Measurements from ENCODE around the gene HS2ST1.

The HS2ST1 gene

GRCh38 chr1:87074001-87074795 is 159.8 kb downstream of the HS2ST1 start:
- DNase-seq, result no peak

- no peak for DNase-seq
Observed at GRCh38 chr1:87077959-87078639, 163.7 kb downstream of the HS2ST1 start.

- peak in 1 of 2 experiments; percentile 37 for DNase-seq
Observed at GRCh38 chr1:87084244-87084836, 169.9 kb downstream of the HS2ST1 start.

- no peak for DNase-seq
Observed at GRCh38 chr1:87086120-87086519, 171.7 kb downstream of the HS2ST1 start.

DNA sequence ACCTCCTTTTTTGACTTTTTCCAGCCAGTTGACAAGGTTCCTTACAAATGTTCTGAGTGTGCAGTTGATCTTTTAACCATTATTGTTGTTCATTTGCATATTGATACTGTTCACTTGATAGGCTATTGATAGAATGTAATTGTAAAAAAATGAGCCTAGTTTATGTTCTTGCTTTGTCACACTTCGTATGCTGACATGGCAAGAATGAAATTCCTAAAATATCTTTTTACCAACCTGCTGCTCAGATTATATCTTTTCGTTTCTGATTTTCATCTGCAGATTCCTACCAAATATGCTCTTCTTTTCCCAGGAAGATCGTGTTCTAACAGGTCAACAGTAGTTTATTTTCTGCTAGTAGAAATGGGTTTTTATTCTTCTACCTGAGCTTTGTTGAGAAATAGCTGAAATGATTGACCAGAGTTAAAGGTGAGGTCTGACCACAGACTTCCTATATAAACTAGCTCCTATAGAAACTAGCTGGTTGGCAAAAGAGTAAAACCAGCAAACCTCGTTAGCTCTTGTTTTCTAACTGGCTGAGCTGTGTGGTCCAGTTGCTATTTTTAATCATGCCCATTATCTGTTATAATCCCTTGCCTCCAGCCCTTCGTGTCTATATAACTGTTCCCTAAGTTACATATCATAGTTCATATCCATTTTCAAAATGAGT is 174.8 kb downstream of the HS2ST1 start:
- DNase-seq, result no peak

DNA sequence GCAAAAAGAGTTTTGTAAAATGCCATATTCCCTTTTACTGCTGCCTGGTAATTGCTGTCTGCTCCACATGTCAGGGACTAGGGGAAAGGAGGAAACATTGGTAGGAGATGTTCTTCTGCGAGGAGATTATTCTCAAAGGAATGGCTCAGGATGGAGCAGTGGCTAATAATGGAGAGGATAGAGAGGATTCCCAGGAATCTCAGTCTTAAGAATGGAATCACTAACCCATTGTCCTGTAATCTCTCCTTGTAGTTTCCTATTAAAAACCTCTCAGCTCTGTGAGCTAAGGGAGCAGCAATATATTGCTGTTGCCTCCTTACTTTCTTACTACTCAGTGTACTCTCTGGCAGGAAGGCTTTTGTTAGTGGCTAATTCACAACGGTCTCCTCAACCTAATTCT is 175.4 kb downstream of the HS2ST1 start:
- no peak for DNase-seq

DNA sequence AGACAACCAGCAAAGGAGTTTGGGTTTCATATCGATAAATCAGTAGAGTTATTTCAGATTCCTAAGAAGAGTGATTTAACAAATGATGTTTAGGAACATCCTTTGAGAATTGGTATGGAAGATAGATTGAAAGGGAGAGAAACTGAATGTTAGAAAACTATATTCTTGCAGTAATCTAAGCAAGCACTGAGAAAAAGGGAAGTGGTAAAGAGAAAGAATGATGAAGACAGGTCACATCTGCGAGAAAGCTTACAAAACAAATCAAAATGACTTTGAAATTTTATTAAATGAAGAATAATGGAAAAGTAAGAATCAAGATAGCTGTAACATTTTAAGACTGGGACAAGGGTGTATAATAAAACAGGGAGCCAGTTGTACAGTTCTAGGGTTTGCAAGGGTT is 177.0 kb downstream of the HS2ST1 start:
- DNase-seq, result no peak

GRCh38 chr1:87092846-87093245 is 178.4 kb downstream of the HS2ST1 start:
- no peak for DNase-seq

DNA sequence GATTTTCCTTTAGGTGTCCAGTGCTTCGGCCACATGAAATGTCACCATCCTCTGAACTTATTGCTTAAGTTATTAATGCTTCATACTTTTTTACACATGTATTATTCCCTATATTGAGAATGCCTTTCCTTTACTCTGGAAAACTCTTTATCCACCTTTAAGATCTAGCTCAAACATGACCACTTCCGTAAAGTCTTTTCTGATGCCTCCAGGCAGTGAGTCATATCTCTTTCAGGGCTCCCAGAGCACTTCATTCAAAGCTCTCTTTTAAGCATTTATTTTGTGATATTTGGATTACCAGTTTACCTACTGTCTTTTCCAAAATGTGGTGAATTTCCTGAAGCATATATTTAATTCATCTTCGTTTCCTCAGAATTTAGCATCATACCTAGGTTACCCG is 178.9 kb downstream of the HS2ST1 start:
- no peak for DNase-seq

- DNase-seq, result no peak
Observed at GRCh38 chr1:87094238-87094637, 179.8 kb downstream of the HS2ST1 start.

GRCh38 chr1:87100271-87100670 is 185.8 kb downstream of the HS2ST1 start:
- DNase-seq, result no peak

- no peak for DNase-seq
Observed at GRCh38 chr1:87103074-87103473, 188.6 kb downstream of the HS2ST1 start.

DNA sequence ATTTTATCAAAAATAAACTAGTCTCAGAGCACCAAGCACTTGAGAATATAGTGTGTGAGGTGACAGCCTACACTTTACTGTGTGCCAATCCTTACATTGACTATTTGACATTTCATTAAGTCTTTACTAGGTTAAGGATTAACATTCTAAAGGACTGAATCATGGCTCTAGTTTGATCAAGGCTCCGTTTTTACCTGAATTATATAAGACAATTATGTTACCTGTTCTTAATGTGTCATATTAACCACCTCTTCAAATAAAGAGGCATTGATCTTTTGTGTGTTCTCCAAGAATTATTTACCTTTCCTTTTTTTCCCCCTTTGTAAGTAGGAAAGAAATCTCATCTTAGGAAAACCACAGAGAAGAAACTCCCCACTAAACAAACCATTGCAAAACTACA is 189.7 kb downstream of the HS2ST1 start:
- DNase-seq, result no peak

DNA sequence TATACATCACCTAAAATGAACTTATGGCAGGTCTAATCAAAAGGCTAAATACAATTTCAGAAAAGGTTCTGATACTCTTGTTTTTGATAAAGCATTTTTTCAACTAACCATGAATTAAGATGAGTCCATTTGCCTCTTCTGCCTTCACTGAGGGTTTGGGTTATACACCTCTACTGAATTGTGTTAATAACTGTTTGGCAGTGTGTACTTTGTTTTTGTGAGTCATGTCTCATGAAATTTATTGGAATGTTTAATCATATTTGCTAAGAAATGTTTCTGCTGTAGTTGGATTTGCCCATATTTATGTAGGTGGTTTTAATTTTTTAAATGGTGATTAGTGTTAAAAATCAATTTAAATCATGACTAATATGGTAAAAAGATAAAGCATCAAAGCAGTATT is 190.5 kb downstream of the HS2ST1 start:
- no peak for DNase-seq

DNA sequence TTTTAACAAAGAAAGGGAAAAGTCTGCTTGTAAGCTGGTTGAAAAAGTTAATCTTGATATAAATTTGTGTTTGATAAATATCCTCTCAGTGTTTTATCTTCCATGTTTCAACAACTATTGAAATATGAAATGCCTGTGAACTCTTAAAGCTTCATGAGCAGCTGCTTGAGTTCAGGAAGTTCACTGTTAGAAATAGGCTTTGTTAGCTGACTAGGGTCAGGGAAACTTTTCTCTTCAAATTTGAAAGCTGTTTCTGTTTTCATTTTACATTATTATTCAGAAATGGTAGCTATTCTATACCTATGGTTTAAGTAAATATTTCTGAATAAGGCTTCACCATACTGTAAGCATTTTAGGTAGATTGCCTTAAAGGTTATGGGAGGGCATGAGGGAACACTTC is 191.7 kb downstream of the HS2ST1 start:
- no peak for DNase-seq

- no peak for DNase-seq
Observed at GRCh38 chr1:87106867-87107266, 192.4 kb downstream of the HS2ST1 start.

DNA sequence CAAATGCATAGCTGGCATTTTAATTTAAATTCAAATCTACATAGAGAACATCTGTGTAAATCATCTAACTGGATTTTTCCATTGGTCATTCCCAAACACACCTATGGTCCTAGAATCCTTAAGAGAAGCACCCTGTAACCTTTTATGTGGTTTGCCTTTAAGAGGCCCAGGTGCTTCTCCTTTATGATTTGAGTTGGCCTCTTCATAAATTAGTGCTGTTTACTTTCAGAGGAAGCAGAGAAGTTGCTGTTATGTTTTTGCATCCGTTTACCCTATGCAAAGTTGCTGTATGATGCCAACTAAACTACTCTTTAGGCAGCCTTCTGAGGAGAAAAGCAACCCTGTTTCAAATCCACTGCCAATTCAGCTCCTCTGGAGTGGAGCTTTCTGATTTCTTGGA is 193.8 kb downstream of the HS2ST1 start:
- DNase-seq, result no peak

DNA sequence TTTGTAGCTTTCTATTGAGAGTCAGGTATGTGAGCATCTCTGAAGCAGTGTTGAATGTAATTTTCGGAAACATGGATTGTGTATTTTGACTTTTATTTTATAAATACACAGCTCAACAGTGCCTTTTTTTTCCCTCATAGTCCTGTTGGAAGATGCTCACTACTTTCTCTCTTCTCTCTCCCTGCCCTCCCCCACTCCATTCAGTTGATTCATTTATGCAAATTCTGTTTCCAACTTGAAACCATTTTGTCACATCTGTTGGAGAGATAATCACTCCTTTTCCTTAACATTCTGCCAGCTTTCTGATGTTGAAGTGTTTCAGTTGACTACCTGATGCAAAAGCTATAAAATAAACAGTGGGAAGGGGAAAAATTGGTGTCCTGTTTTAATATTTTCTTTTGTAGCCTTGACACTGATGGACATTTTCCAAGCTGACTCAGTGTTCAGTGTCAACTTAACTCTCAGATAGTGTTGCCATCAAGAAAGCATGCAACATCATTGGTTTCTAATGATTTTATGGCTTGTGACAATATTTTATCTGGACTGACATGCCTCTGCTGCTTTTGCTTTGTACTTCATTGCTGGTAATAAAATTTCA is 194.5 kb downstream of the HS2ST1 start:
- DNase-seq, result no peak

GRCh38 chr1:87111659-87112371 is 197.4 kb downstream of the HS2ST1 start:
- DNase-seq, result no peak

DNA sequence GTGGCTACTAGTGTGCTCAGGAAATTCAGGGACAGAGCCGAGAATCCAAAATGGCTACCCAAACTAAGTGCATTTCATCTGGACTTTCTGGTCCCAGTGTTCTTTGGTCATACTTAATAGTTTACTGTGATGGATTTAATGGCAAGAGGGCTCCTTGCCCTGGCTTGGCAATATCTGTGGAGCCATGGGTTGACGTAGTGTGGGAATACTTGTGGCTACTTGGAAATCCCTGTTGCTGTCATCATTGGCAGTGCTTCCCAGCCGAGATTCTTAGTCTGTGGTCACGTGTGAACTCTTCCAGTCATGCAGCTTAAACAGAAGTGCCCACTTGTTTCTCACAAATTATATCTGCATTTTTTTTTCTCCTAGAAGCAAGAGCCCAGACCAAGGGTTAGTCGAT is 198.9 kb downstream of the HS2ST1 start:
- no peak for DNase-seq

GRCh38 chr1:87115317-87115890 is 201.0 kb downstream of the HS2ST1 start:
- no peak for DNase-seq

DNA sequence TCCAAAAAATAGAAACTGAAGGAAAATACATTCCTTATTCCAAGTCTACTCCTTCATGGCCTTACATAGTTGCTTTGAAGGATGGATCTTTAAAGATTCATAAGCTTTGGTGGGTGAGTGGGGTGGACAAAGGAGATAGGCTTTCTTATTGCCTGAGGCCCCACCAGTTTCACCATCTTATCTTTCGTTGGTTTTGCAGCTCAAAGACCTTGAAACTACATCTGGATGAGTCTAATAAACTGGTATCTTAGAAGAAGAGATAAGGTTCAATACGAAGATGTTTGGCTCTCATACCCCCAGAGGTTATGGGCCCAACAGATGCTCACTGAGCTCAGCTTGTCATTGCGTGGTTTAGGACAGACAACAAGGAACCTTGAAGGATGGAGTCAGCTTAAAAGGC is 201.5 kb downstream of the HS2ST1 start:
- DNase-seq, result no peak

Measured in SW 1271 (cell line).